ENCODE measurements around the gene ESX1.
"Not testable (repeated sequence)": the region's sequence is repeated elsewhere in the genome, so short reads cannot be mapped to it uniquely, and the experiment has no call there.

The ESX1 gene

DNA sequence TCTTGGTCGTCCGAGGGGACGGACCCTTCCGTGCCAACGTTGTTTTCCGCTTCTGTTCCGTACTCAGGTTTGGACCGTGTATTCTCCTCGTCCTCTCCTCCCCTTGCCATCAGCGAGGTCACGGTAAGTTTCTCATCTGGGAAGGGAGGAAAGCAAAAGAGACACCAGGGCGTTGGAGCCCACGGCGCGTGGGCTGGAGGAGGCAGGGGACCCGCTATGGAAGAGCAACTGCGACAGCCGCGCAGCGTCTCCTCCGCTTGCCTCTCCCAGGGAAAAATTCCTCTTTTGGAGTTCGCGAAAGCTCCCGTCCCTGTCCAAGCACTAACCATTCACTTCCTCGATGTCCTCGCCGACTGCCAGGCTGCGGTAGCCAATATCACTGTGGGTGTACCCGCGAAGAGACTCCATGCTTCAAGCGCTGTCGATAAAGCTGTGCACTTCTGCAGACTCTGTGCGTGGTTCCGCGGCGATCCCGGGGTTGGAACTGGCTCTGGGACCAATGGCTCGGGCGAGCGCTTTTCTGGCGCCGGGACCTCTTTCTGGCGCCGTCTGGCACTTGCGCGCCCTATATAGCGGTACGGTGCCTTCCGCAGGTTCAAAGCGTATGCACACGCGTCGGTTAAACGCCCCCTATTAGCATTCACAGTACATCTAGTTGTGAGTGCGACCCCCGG is at the start of gene ESX1:
ESX1 (minus strand) TSS at position 492 of the 674 bp plus-strand sequence; CDS start at position 408, 84 bp downstream.
- no peak for DNase-seq

DNA sequence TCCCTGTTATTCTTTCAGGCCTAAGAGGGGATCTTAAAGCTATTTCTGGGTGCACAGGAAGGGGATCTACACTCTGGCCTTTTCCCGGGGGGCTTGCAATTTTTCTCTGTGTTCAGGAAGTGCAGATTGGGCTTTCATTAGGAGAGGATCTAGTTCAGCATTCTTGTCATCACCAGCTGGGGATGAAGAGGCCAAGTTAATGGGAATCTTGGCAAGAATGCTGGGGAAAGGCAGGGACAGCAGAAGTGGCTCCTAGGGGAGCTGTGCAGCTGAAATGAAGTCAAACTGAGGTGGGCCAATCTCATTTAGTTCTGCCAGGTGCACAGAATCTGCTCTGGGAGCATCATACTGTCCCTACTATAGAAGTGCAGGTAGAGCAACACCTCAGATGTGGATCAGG is 40.9 kb upstream of the ESX1 start:
- no peak for DNase-seq

DNA sequence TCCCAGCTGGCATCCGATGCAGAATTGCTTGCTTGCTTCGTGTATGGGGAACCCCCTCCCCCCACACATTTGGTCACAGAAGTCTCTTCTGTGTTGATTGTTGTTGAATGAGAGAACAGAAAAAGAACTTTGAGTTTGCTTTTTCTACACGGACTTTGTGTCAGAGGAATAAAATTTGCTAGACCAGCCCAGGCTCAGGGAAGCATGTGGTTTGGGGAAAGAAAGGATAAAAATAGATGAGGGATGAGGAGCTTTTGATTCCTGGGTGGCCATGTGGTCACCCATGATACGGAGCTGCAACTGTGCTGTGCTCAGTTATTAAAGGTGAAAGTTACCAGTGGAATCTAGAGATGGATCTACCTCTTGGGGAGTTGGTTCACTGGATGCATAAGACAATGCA is 34.2 kb upstream of the ESX1 start:
- no peak for DNase-seq

DNA sequence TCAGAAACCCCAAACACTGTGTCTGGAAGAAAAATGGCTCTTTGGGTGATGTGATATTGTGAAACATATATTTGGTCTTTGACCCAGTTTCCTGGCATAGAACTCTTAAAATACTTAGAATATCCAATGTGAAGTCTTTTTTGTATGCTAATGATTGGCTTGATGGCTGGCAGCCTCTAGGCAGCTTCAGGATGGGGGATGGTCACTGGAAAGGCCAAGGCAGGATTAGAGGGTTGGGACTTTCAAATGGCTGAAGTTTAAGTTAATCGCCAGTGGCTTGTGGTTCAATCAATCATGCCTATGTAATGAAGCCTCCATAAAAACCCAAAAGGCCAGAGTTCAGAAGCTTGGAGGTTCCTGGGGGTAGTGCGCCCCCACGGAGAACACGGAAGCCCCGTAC is 33.5 kb upstream of the ESX1 start:
- no peak for DNase-seq

DNA sequence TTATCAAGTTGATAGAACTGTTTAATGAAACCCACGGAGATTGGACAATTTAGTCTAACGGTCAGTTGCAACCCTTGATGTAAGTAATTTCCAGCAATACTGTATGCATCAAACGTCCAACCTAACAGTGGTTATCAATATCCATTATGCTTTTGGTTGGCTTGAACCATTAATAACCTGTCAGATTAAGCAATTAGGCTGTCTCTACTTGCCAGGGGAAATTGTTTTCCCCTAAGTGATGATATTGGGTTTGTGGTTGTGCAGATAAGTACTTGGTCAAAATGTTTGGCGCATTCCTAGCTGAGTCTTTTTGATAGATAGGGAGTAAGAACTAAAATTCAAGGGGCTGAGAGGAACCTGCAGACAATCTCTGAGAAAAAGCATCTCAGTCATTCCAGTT is 30.5 kb upstream of the ESX1 start:
- DNase-seq = no peak

DNA sequence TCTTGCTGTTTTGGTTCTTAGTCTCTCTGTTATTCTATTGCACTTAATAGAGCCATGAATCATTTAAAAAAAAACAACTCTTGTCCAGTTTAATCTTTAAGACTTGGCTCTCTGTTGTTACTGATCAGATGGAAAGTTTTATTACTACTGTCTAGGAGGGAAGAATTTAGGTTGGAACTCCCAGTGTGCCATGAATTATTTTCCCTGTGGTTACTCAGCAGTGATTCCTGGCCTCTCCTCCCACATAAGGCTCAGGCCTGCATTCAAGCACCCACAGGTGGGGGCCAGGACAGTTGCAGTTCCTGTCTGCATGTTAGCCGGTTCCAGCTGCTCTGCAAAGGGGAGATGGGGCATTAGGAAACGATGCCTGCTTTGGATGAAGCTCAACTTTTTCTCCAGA is 29.8 kb upstream of the ESX1 start:
- no peak for DNase-seq

DNA sequence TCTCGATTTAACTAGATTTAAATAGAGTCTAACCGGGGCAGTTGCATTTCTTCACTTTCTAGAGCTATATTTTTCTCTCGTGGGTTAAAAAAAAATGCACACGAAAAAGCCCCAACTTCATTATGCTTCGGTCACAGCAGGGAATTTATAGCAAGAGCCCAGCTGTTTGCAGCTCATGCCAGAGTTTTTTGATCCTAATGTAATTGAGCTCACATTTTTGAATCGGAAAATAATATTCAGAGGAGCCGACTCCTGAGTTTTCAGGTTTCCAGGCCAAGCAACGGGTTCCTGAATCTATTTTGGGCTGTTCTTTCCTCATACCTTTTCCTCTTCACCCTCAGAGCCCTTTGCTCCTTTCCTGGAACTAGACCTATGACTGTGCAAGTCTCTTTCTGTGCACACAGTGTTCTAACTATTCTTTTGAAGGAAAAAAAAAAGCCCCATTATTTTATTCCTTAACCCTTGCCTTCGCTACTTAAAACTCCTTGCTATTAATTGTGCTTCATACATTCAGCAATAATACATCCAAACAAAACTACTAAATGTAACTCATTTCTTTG is 27.5 kb upstream of the ESX1 start:
- no peak for DNase-seq

- no peak for DNase-seq
Measured at GRCh38 chrX:104281564-104281963, 26.8 kb upstream of the ESX1 start.

DNA sequence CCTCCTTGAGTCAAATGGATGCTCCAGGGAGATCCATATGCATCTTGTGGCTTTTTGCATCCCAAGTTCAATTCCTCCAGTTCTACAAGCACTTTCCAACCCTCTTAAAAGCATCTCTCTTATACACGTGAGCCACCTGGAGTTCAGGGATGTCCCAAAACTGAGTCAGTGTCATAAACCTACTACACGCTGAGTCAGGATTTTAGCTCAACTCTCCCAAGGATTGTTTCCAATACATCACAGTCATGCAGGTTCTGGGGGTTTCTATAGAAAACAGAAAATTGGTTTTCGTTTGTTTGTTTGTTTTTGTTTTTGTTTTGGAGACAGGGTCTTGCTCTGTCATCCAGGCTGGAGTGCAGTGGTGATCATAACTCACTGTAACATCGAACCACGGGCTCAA is 25.9 kb upstream of the ESX1 start:
- DNase-seq = no peak

DNA sequence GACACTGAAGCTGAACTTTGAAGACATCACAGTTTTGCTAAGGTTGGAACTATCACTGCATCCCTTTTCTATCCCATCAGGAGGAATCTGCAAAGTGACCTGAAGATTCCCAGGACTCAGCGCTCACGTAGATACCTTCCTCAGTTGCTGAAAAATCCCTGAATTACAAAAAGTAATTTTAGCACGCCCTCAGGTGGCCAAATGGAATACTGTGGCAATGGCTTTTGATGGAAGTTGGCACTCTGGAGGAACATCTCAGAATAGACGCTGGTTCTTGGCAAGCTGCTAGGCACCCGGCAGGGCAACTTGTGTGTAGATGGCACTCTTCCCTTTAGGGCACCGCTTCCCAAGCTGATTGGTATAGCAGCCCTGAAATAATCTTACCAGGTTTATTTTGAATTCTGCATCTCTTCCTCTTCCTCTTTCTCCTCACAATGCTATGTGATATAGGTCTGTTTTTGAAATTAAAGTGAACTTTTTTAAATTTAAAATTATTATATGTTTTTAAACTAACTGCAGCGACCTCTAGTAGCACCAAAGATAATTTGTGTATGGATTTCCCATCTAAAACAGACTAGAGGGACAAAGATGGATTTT is 16.3 kb upstream of the ESX1 start:
- no peak for DNase-seq

GRCh38 chrX:104270212-104270611 is 15.5 kb upstream of the ESX1 start:
- no peak for DNase-seq

DNA sequence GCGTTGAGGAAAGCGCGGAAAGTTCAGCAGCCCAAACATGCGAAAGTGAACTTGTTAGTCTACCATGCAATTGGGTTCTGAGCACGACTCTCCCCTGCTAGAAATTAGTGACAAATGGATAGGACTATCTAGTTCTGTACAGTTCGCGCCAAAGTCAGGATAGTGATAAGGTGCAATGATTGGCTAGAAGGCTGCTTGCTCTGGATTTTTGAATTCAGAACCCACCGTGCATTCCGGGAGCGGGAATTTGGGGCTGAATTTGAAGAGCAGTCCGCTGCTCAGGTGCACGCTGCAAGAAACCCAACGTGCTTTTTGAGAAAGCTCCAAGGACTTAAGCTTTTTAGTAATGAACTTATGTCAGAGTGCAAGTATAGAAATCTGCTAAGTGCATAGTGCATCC is 732 bp upstream of the ESX1 start:
- DNase-seq = no peak

GRCh38 chrX:104253567-104254441 is 929 bp downstream of the ESX1 start:
- DNase-seq = no peak

DNA sequence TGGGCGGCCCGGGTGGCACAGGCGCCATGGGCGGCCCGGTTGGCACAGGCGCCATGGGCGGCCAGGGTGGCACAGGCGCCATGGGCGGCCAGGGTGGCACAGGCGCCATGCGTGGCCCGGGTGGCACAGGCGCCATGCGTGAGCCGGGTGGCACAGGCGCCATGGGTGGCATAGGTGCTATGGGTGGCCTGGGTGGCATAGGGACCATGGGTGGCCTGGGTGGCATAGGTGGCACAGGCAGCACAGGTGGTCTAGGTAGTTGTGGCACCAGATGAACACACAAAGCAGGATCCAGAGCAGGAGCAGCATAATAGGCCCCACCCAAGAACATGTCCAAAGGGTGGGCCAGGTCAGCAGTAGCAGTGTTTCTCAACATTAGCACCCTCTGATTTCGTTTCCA is 4.3 kb downstream of the ESX1 start:
- DNase-seq = no peak

- not testable (repeated sequence) for DNase-seq
Measured at GRCh38 chrX:104230060-104230459, 24.7 kb downstream of the ESX1 start.

- no peak for DNase-seq
Measured at GRCh38 chrX:104211187-104211586, 43.5 kb downstream of the ESX1 start.

- no peak for DNase-seq
Measured at GRCh38 chrX:104205548-104205947, 49.2 kb downstream of the ESX1 start.

Data from stimulated activated CD4-positive, alpha-beta T cell treated with anti-CD3 and anti-CD28 coated beads, Interleukin-4, amount 100 ng/mL, for 4 hours (primary cell).